GM18870 (cell line): ENCODE measurements around the gene TMPRSS12.
A peak's percentile ranks its signal among the peaks of the same experiment; 100 is the strongest.
"Not testable (repeated sequence)": the region's sequence is repeated elsewhere in the genome, so short reads cannot be mapped to it uniquely, and the experiment has no call there.

ENCODE experiments used
- ATAC-seq: cut with Tn5 transposase; IDR thresholded peaks from one replicate; pipeline ENCODE4 v1.9.1; 2021; ENCODE audit warnings: moderate library complexity; ENCODE audit not compliant: unreplicated experiment

Gene TMPRSS12

GRCh38 chr12:50855679-50856078, 13.0 kb downstream of the TMPRSS12 start:
- ATAC-seq, result not testable (repeated sequence)

GRCh38 chr12:50859621-50860310, 17.0 kb downstream of the TMPRSS12 start:
- ATAC-seq, result no peak

GRCh38 chr12:50862316-50862715, 19.6 kb downstream of the TMPRSS12 start:
- ATAC-seq, result no peak

- no peak for ATAC-seq
Observed at GRCh38 chr12:50865266-50865665, 22.5 kb downstream of the TMPRSS12 start.

- not testable (repeated sequence) for ATAC-seq
Observed at GRCh38 chr12:50868881-50869280, 26.2 kb downstream of the TMPRSS12 start.

DNA sequence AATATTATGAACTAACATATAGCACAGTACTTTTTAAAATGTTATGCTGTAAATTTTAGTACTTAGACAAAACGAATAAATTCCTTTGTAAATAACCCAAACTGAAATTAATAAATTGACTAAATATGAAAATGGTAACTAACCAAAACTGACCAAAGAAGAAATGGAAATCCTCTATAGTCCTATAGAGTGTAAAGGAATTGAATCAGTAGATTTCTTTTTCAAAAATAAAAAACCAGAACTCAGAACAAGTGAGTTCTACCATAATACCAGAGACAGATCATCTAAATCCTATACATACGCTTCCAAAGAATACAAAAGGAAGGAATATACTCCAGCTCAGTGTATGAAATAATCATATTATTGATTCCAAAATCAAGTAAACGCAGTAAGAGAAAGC, 39.8 kb downstream of the TMPRSS12 start:
- no peak for ATAC-seq

GRCh38 chr12:50887191-50887590, 44.5 kb downstream of the TMPRSS12 start:
- no peak for ATAC-seq

GRCh38 chr12:50888666-50889065, 45.9 kb downstream of the TMPRSS12 start:
- ATAC-seq, result no peak

- no peak for ATAC-seq
Observed at GRCh38 chr12:50894241-50894640, 51.5 kb downstream of the TMPRSS12 start.

GRCh38 chr12:50901685-50902113, 59.0 kb downstream of the TMPRSS12 start:
- no peak for ATAC-seq

DNA sequence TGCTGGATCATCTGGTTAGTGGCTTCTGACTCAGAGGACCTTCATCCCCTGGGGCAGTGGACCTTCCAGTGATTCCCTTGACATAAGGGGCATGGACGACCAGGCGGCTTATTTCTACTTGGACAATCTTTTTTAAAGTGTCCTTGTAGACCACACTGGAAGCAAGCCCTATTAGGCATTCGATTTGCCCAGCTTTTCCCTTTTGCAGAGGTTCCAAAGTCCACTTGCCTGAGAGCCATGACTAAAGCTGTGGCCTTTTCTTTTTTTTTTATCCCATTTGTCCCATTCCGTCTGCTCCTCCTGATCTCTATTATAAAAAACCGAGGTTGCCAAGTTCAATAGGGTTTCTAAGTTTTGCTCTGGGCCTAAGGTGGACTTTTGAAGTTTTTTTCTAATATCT, 65.8 kb downstream of the TMPRSS12 start:
- ATAC-seq, result not testable (repeated sequence)

GRCh38 chr12:50912361-50912760, 69.6 kb downstream of the TMPRSS12 start:
- ATAC-seq, result not testable (repeated sequence)

- ATAC-seq, result no peak
Observed at GRCh38 chr12:50913224-50913623, 70.5 kb downstream of the TMPRSS12 start.

- ATAC-seq, result no peak
Observed at GRCh38 chr12:50914872-50915484, 72.3 kb downstream of the TMPRSS12 start.

GRCh38 chr12:50916292-50916691, 73.6 kb downstream of the TMPRSS12 start:
- no peak for ATAC-seq

- no peak for ATAC-seq
Observed at GRCh38 chr12:50918584-50919316, 76.0 kb downstream of the TMPRSS12 start.

DNA sequence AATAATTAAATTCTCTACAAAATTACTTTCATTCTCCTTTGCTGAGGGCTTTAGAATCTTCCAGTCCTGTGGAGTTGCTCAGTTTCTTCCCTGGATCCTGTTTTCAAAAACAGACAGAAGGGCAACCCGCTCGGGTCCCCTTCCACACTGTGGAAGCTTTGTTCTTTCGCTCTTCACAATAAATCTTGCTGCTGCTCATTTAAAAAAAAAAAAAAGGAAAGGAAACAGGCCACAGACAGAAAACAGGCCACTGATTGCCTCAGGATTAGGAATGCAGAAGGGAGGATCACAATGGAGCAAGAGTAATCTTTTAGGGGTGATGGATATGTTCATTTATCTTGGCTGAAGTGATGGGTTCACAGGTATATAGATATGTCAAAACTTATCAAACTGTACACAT, 80.1 kb downstream of the TMPRSS12 start:
- ATAC-seq, result no peak

DNA sequence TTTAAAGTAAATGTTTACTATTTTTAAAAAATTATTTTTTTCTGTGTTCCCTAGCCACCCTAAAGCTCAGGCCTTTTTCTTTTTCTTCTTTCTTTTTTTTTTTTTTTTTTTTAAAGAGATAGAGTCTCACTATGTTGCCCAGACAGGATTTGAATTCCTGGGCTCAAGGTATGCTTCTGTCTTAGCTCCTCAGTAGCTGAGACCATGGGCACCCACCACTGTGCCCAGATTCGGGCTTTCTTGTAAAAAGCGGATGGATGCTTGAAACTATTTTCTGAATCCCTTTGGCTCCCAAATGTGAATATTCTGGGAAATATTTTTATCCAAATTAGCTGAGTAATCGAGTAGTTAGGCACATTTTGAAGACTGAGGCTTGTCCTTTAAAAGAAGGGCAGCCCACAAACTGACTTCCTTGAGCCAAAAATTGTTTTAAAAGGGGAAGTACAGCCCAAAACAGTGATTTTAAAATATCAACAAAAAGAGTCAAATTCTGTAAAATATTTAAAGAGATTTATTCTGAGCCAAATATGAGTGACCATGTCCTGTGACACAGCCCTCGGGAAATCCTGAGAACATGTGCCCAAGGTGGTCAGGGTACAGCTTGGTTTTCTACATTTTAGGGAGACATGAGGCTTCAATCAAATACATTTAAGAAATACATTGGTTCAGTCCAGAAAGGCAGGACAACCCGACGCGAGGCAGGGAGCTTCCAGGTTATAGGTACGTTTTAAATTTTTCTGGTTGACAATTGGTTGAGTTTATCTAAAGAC, 80.8 kb downstream of the TMPRSS12 start:
- ATAC-seq, result no peak

DNA sequence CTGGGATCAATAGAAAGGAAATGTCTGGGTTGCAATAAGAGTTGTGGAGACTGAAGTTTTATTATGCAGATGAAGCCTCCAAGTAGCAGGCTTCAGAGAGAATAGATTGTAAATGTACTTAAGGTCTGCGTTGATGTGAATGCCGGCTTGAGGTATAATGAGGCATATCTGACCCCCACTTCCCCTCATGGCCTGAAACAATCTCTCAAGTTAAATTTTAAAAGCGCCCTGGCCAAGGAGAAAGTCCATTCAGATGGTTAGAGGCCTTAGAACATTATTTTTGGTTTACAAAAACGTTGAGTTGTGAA, 81.4 kb downstream of the TMPRSS12 start:
- no peak for ATAC-seq

DNA sequence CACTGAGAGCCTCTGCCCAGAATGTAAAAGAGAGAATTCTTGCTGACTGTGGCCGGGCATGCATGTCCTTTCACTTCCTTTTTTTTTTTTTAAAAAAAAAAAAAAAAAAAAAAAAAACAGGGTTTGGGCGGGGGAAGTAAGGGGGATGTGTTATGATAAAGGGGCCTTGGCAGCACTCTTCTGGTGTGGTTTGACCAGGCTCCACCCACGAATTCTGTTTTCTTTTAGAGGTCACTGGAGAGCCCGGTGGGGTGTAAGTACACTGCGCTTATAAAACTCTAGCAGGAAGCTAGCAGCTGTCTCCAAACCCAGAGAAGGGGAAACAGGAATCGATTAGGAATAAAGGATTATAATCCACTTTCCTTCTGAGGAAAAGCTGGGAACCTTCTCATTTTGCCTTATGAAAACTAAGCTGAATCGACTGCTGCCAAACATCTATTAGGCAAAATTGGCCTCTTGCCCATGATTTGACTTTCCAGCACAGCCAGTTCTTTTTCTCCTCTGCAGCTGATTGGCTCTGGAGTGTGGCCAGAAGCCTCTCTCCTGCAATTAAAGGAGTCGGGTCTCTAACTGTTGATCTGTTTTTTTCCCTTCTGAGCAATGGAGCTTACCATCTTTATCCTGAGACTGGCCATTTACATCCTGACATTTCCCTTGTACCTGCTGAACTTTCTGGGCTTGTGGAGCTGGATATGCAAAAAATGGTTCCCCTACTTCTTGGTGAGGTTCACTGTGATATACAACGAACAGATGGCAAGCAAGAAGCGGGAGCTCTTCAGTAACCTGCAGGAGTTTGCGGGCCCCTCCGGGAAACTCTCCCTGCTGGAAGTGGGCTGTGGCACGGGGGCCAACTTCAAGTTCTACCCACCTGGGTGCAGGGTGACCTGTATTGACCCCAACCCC, 82.0 kb downstream of the TMPRSS12 start:
- ATAC-seq, result peak; percentile 80

DNA sequence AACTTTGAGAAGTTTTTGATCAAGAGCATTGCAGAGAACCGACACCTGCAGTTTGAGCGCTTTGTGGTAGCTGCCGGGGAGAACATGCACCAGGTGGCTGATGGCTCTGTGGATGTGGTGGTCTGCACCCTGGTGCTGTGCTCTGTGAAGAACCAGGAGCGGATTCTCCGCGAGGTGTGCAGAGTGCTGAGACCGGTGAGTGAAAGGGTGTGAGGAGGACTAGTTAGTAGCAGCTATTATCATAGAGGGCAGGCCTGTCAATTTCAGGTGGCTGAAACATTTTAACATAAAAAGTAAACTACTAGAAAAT, 82.6 kb downstream of the TMPRSS12 start:
- no peak for ATAC-seq
